Transverse colon (tissue), 3 donors: ENCODE results near the gene SPESP1.

ENCODE experiments used
- EP300 ChIP-seq: sonication (generic); formaldehyde crosslinking; IDR thresholded peaks from one replicate; pipeline ENCODE4 v1.6.1; 2017; ENCODE audit warnings: antibody characterized with exemption, low read depth
- POLR2A ChIP-seq: fragments of 450-650 bp; IDR thresholded peaks from one replicate; pipeline ENCODE4 v1.6.1; 2016; ENCODE audit warnings: antibody characterized with exemption, mild to moderate bottlenecking, moderate library complexity
- TF ChIP-seq, protein P1 (sequence below), 5 experiments: fragments of 200-600 bp in 3 of 5; fragments of 450-650 bp in 2 of 5; sonication (generic) in 3 of 5; IDR thresholded peaks; 1 replicate in 2 of 5; 2 replicates in 3 of 5; pipeline ENCODE4 v1.5.1; 2016 to 2017; ENCODE audit warnings: antibody characterized with exemption in 5 of 5, inconsistent platforms in 3 of 5, mild to moderate bottlenecking in 2 of 5, moderate library complexity in 1 of 5

DNA sequence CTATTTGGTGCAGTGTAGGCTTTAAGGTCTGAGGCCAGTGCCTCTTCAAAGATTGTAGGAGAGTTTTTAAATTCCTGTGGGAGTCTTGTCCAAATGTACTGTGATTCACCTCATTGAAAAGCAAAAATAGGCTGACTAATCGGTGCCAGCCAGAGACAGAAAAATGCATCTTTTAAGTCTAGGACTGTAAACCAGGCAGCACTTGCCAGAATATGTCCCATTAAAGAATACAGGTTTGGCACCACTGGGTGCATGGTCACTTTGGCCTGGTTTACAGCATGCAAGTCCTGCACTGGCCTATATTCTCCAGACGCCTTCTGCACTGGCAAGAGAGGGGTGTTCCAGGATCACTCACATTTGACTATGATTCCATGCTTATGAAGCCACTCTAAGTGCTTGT, 63.8 kb downstream of the SPESP1 start:
- TF ChIP-seq, protein P1, sequence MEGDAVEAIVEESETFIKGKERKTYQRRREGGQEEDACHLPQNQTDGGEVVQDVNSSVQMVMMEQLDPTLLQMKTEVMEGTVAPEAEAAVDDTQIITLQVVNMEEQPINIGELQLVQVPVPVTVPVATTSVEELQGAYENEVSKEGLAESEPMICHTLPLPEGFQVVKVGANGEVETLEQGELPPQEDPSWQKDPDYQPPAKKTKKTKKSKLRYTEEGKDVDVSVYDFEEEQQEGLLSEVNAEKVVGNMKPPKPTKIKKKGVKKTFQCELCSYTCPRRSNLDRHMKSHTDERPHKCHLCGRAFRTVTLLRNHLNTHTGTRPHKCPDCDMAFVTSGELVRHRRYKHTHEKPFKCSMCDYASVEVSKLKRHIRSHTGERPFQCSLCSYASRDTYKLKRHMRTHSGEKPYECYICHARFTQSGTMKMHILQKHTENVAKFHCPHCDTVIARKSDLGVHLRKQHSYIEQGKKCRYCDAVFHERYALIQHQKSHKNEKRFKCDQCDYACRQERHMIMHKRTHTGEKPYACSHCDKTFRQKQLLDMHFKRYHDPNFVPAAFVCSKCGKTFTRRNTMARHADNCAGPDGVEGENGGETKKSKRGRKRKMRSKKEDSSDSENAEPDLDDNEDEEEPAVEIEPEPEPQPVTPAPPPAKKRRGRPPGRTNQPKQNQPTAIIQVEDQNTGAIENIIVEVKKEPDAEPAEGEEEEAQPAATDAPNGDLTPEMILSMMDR (IDR thresholded peaks at IDR 0.05), result no peak
- TF ChIP-seq EP300, result no peak
- no peak for TF ChIP-seq POLR2A
